HepG2 (cell line): ENCODE measurements around the gene ANKRD27. TPM values are rescaled to one million over a fixed set of nuclear protein-coding genes. Genes with fewer than 3 reads are reported as not detected.

Experiments used
- MYPOP ChIP-seq: sonication (generic); formaldehyde crosslinking; IDR thresholded peaks from 2 replicates; pipeline ENCODE4 v1.8.1; 2023; ENCODE audit warnings: mild to moderate bottlenecking, moderate library complexity, missing genetic modification reagents
- PHF20 ChIP-seq: sonication (generic); formaldehyde crosslinking; IDR thresholded peaks from 2 replicates; pipeline ENCODE4 v1.5.0; 2020; ENCODE audit warnings: mild to moderate bottlenecking, missing genetic modification reagents
- RBM39 ChIP-seq: fragments of 200-400 bp; formaldehyde crosslinking; IDR thresholded peaks from one replicate; pipeline ENCODE4 v1.6.1; 2018; ENCODE audit warnings: antibody characterized with exemption, mild to moderate bottlenecking, low read depth, low read length; ENCODE audit not compliant: poor library complexity, severe bottlenecking
- SMAD9 ChIP-seq: sonication (generic); formaldehyde crosslinking; IDR thresholded peaks from 2 replicates; pipeline ENCODE4 v1.5.1; 2020; ENCODE audit warnings: mild to moderate bottlenecking, missing genetic modification reagents
- ZNF318 ChIP-seq: sonication (generic); formaldehyde crosslinking; IDR thresholded peaks from 2 replicates; pipeline ENCODE4 v1.4.0; 2020; ENCODE audit warnings: mild to moderate bottlenecking, missing genetic modification reagents
- polyA plus RNA-seq, 8 experiments: library from polyadenylated mRNA; depleted of rRNA in 3 of 8; stranded (reverse) in 7 of 8; unstranded in 1 of 8; fragments of >200 nt; fragmentation: Illumina TruSeq in 4 of 8; extraction: Trizol in 4 of 8; gene quantifications; 2 replicates each; pipeline versions ENCODE4 v1.2.1 to v1.2.3, GENCODE V29; 2011 to 2016; ENCODE audit warnings: low read depth in 4 of 8, missing spikeins in 1 of 8, mixed read lengths in 1 of 8; ENCODE audit not compliant: insufficient read depth in 1 of 8
- total RNA-seq, 5 experiments: library from RNA; depleted of rRNA; stranded (reverse); fragments of >200 nt; fragmentation: Illumina TruSeq; extraction: Trizol; gene quantifications; 2 replicates each; pipeline ENCODE4 v1.2.3, GENCODE V29; 2016; ENCODE audit warnings: low read depth in 1 of 5

Gene ANKRD27
- total and polyA plus RNA-seq, 2 of the 13 experiments (the other 11 are each of a cell fraction or from before 2014, with no cell fraction given) = 22.2 to 23.7 TPM

- no peak for TF ChIP-seq ZNF318
- TF ChIP-seq MYPOP (CRISPR knock-in tag) = no peak
- no peak for TF ChIP-seq PHF20 (CRISPR knock-in tag)
- TF ChIP-seq RBM39 = no peak
- no peak for TF ChIP-seq SMAD9 (CRISPR knock-in tag)
These were observed 28.4 kb downstream of the ANKRD27 start (continued) for GRCh38 chr19:32646556-32646955.
